Upper lobe of right lung (tissue), 1 donor: ENCODE results near the gene C5AR1. TPM values are rescaled to one million over a fixed set of nuclear protein-coding genes. Genes with fewer than 3 reads are reported as not detected.
"Not testable (repeated sequence)": the region's sequence is repeated elsewhere in the genome, so short reads cannot be mapped to it uniquely, and the experiment has no call there.

Source experiments
- ATAC-seq: fragments of 200-7000 bp; cut with Tn5 transposase; one replicate; pipeline ENCODE4 v1.9.1; 2020; ENCODE audit warnings: mild to moderate bottlenecking, moderate library complexity
- DNase-seq: peaks from one replicate; pipeline ENCODE4 v3.0.0-alpha.2; 2020
- H3K27ac ChIP-seq: fragments of 200-600 bp; one replicate; pipeline ENCODE4 v1.8.0; 2022
- H3K27me3 ChIP-seq: fragments of 200-600 bp; one replicate; pipeline ENCODE4 v1.8.0; 2022; ENCODE audit warnings: mild to moderate bottlenecking
- H3K36me3 ChIP-seq: fragments of 200-600 bp; one replicate; pipeline ENCODE4 v1.8.0; 2022
- H3K4me1 ChIP-seq: fragments of 200-600 bp; one replicate; pipeline ENCODE4 v1.8.0; 2022
- H3K4me3 ChIP-seq: fragments of 200-600 bp; one replicate; pipeline ENCODE4 v1.8.0; 2022; ENCODE audit warnings: mild to moderate bottlenecking
- H3K9me3 ChIP-seq: fragments of 200-600 bp; one replicate; pipeline ENCODE4 v1.8.0; 2022
- intact Hi-C: fragments of 100-400 bp; cut with DNase I; formaldehyde crosslinking; loops from one replicate; pipeline ENCODE4 v1.11.0; 2022
- long read RNA-seq: library from polyadenylated mRNA; unstranded; transcript quantifications from one replicate; pipeline ENCODE4 v2.0.0, GENCODE V29; 2021
- total RNA-seq: library from RNA; stranded (reverse); fragmentation: NEBNext Ultra II Directional; extraction: Animal tissue kit (Norgen Biotek cat#: 25700); gene quantifications from one replicate; pipeline ENCODE4 v1.2.1, GENCODE V29; 2021
- TF ChIP-seq, protein P1 (sequence below): fragments of 200-600 bp; IDR thresholded peaks from one replicate; pipeline ENCODE4 v1.8.0; 2022; ENCODE audit warnings: antibody characterized with exemption
- donor health status: DM: no; HTN: yes; CAD: no; lungs with severe emphysema.

C5AR1 gene
- 58.9 TPM for total RNA-seq
- long read RNA-seq, transcript C5AR1-201 (2 exons, 2,311 nt) = major isoform, 46 of 58 reads
- long read RNA-seq, partial matches to known transcripts = 0 of 58 reads
- long read RNA-seq, other reads (novel, unspliced or antisense) = 12 of 58 reads

- peak within 1 kb of the TSS; percentile 34 for H3K4me3 ChIP-seq
- no peaks in the 10 kb centered on the region for H3K27me3 ChIP-seq
- intact Hi-C loops = no loop called here
- H3K9me3 ChIP-seq = no peaks in the 10 kb centered on the region
- TF ChIP-seq, protein P1, sequence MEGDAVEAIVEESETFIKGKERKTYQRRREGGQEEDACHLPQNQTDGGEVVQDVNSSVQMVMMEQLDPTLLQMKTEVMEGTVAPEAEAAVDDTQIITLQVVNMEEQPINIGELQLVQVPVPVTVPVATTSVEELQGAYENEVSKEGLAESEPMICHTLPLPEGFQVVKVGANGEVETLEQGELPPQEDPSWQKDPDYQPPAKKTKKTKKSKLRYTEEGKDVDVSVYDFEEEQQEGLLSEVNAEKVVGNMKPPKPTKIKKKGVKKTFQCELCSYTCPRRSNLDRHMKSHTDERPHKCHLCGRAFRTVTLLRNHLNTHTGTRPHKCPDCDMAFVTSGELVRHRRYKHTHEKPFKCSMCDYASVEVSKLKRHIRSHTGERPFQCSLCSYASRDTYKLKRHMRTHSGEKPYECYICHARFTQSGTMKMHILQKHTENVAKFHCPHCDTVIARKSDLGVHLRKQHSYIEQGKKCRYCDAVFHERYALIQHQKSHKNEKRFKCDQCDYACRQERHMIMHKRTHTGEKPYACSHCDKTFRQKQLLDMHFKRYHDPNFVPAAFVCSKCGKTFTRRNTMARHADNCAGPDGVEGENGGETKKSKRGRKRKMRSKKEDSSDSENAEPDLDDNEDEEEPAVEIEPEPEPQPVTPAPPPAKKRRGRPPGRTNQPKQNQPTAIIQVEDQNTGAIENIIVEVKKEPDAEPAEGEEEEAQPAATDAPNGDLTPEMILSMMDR = no peak
- H3K4me1 ChIP-seq = peaks cover 14% of the 10 kb centered on the region
- H3K36me3 ChIP-seq = no peaks in the 10 kb centered on the region
- peak; percentile 86 for ATAC-seq
- H3K27ac ChIP-seq = peak within 1 kb of the TSS; percentile 55
- DNase-seq = peak; percentile 79
These were observed at the start of gene C5AR1 for GRCh38 chr19:47309608-47310007. TSS of gene C5AR1 (plus strand) at chr19:47309861. CDS start at chr19:47309896, 35 bp downstream.

DNA sequence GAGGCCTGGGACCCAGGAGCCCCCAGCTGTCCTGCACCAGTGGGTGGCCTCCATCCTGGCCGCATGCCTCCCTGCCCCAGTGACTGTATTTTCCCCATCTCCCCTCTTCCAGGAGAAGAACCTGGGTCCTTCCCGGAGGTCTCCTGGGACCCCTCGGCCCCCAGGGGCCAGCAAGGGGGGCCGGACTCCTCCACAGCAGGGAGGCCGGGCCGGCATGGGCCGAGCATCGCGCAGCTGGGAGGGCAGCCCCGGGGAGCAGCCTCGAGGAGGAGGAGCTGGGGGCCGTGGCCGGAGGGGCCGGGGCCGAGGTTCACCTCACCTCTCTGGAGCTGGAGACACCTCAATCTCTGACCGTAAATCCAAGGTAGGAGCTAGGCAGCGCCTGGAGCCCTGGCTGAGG lies 49.2 kb upstream of the C5AR1 start:
- peaks cover 18% of the 10 kb centered on the region for H3K4me1 ChIP-seq
- peak; percentile 65 for DNase-seq
- no peaks in the 10 kb centered on the region for H3K9me3 ChIP-seq
- no peaks in the 10 kb centered on the region for H3K27me3 ChIP-seq
- TF ChIP-seq, protein P1 = no peak
- ATAC-seq = no peak
- no peak overlapping the region for H3K27ac ChIP-seq
- H3K36me3 ChIP-seq = peaks cover 69% of the 10 kb centered on the region
- H3K4me3 ChIP-seq = no peak overlapping the region
- intact Hi-C loops = no loop called here

DNA sequence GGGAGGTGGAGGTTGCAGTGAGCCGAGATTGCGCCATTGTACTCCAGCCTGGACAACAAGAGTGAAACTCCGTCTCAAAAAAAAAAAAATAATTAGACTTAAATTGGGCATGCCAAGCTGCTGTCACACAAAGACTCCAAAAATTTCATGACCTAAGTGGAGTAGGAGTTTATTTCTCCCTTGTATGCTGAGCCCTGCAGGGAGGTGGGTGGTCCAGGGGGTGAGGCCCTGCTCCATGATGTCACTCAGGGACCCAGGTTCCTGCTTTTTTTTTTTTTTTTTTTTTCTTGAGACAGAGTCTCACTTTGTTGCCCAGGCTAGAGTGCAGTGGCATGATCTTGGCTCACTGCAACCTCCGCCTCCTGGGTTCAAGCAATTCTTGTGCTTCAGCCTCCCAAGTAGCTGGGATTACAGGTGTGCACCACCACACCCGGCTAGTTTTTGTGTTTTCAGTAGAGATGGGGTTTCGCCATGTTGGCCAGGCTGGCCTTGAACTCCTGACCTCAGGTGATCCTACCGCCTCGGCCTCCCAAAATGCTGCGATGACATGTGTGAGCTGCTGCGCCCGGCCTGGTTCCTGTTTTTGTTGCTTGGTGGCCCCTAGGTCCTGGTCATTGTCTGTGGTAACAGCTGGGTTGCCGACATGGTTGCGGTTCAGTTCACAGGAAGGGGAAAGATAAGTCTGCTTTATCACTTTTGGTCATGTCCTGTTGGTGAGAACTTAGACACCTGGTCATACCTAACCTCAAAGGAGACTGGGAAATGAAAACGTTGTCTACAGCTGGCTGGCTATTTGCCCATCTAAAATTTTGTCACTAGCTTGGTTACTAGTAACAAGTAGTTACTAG lies 47.5 kb upstream of the C5AR1 start:
- DNase-seq, intact Hi-C loops, H3K4me3 ChIP-seq, H3K27ac ChIP-seq, ATAC-seq, H3K9me3 ChIP-seq, H3K27me3 ChIP-seq: not testable (repeated sequence)
- Histone ChIP-seq H3K36me3 (peaks cover 86% of the 10 kb centered on the region), H3K4me1 (peaks cover 13% of the 10 kb centered on the region)

DNA sequence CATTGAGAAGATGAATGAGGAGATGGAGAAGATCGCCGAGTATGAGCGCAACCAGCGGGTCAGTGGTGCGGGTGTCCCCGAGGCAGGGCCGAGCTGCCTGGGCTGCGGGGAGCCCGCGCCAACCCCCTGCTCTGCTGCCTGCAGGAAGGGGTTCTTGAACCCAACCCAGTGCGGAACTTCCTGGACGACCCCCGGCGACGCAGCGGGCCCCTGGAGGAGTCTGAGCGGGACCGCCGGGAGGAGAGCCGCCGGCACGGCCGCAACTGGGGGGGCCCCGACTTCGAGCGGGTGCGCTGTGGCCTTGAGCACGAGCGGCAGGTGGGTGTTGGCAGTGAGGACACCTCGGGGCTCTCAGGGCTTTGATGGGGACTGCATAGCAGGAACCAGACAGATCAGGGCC lies 45.0 kb upstream of the C5AR1 start:
- Histone ChIP-seq H3K4me1 (no peaks in the 10 kb centered on the region), H3K27me3 (no peaks in the 10 kb centered on the region), H3K27ac (no peak overlapping the region), H3K9me3 (no peaks in the 10 kb centered on the region), H3K36me3 (peaks cover 90% of the 10 kb centered on the region), H3K4me3 (no peak overlapping the region)
- TF ChIP-seq, protein P1 = no peak
- DNase-seq (no peak), ATAC-seq (peak; percentile 12)
- intact Hi-C loops = no loop called here

DNA sequence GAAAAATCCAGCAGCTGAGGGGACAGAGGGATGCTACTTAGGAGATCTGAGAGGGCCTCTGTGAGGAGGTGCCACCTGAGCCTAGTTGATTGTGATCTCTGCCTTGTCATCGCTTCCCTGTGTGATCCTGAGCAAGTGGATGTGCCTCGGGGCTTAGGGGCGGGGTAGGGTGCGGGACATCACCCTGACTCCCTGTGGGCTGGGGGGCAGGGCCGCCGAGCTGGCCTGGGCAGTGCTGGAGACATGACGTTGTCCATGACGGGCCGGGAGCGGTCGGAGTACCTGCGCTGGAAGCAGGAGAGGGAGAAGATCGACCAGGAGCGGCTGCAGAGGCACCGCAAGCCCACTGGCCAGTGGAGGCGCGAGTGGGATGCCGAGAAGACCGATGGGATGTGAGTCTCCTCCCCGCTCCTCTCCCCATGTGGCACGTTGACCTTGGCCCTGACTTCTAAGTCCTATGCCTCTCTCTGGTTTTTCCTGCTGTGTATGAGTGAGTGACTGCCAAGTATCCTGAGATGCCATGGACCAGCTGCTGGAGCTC lies 43.2 kb upstream of the C5AR1 start:
- Histone ChIP-seq H3K36me3 (peaks cover 88% of the 10 kb centered on the region), H3K27ac (no peak overlapping the region), H3K9me3 (no peaks in the 10 kb centered on the region), H3K4me3 (no peak overlapping the region), H3K4me1 (no peaks in the 10 kb centered on the region), H3K27me3 (no peaks in the 10 kb centered on the region)
- ATAC-seq (no peak), DNase-seq (peak; percentile 63)
- TF ChIP-seq, protein P1 = no peak
- intact Hi-C loops = no loop called here

DNA sequence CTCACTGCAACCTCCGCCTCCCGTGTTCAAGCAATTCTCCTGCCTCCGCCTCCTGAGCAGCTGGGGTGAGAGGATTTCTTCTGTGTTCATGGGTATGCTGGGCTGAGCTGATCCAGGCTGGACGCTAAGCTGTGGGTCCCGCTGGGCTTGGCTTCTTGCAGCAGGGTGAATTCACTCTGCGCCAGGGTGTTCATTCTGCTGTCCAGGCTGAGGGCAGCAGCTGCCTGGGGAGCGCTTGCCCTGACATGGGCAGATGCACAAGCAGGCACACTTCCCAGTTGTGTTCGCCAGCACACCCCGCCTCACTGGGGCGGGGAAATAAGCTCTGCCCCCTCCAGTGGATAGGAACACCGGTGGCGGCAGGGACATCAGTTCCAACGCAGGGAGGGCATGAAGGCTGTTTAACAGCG lies 42.3 kb upstream of the C5AR1 start:
- Histone ChIP-seq H3K4me3 (no peak overlapping the region), H3K27ac (no peak overlapping the region), H3K36me3 (peaks cover 81% of the 10 kb centered on the region), H3K4me1 (no peaks in the 10 kb centered on the region), H3K27me3 (no peaks in the 10 kb centered on the region), H3K9me3 (no peaks in the 10 kb centered on the region)
- TF ChIP-seq, protein P1 = no peak
- no peak for DNase-seq
- intact Hi-C loops = no loop called here
- ATAC-seq = no peak
